GM12891 (cell line): Measurements from ENCODE around the gene TECPR1.

Source experiments
- DNase-seq: peaks from one replicate; pipeline ENCODE4 v3.0.0; 2011; ENCODE audit warnings: low spot score; ENCODE audit not compliant: insufficient read length
- FAIRE-seq: peaks from 2 replicates; lab custom pipeline; 2011; peaks lifted over from hg19 to GRCh38; lab: Jason Lieb, UNC
- PAX5 ChIP-seq: IDR thresholded peaks from 2 replicates; pipeline ENCODE4 v1.6.1; 2011; ENCODE audit warnings: low read length, moderate library complexity, mild to moderate bottlenecking; ENCODE audit not compliant: insufficient read depth, severe bottlenecking
- POLR2A ChIP-seq: IDR thresholded peaks from 2 replicates; pipeline ENCODE4 v1.6.1; 2011; ENCODE audit warnings: low read depth, low read length, control low read depth
- POLR2AphosphoS5 ChIP-seq: IDR thresholded peaks from 2 replicates; pipeline ENCODE4 v1.6.1; 2011; ENCODE audit warnings: low read depth, low read length, control low read depth
- POU2F2 ChIP-seq: IDR thresholded peaks from 2 replicates; pipeline ENCODE4 v1.6.1; 2011; ENCODE audit warnings: low read depth, mild to moderate bottlenecking, control low read depth, low read length, moderate library complexity
- SPI1 ChIP-seq: IDR thresholded peaks from 2 replicates; pipeline ENCODE4 v1.6.1; 2011; ENCODE audit warnings: low read depth, low read length, control low read depth
- TAF1 ChIP-seq: IDR thresholded peaks from 2 replicates; pipeline ENCODE4 v1.6.1; 2011; ENCODE audit warnings: low read depth, low read length, control low read depth

Gene TECPR1

GRCh38 chr7:98178762-98179490 lies 73.1 kb downstream of the TECPR1 start:
- no peak for FAIRE-seq
- no peak for DNase-seq

DNA sequence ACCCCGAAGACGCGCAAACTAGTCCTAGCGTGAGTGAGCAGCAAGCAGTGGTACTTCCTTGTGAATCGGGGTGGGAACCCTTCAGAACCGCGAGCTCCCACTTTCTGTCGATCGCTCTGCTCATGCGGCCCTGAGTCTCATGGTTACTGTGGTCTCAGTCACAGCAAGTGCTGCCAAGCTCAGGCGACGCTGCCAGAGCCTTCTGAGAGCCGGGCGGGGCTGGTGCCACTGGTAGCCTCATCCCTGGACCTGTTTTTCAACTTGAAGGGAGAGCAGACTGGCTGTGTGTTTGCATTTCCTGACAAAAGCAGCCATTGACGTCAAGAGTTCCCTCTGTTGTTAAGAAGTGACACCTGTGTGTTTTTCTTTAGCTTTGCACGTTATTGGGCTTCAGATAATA lies 73.7 kb downstream of the TECPR1 start:
- TF ChIP-seq PAX5 (no peak), POLR2A (no peak), SPI1 (no peak), TAF1 (no peak), POLR2AphosphoS5 (no peak), POU2F2 (no peak)
- DNase-seq, result no peak
- FAIRE-seq, result no peak

More at GRCh38 chr7:98178762-98179490, 73.1 kb downstream of the TECPR1 start:
- TF ChIP-seq SPI1 (no peak), POLR2A (no peak), TAF1 (no peak), POLR2AphosphoS5 (no peak), POU2F2 (no peak), PAX5 (no peak)

DNA sequence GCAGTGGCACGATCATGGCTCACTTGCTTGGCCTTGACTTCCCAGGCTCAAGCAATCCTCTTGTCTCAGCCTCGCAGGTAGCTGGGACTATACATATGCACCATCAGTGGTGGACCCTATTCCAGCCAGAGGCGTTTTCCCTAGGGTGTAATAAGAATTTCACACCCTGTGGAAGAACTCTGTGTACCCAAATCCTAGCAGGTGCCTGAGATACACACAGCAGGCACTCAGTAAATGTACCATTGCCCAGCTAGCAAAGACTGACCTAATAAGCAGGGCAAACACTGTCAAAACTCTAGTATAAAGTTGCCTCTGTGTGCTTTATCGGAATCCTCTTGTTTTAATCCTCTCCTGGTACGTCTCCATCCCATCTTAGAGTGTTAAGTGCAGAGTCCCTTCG lies 74.5 kb downstream of the TECPR1 start:
- DNase-seq (no peak), FAIRE-seq (no peak)
- TF ChIP-seq POLR2AphosphoS5 (no peak), SPI1 (no peak), POU2F2 (no peak), POLR2A (no peak), TAF1 (no peak)

DNA sequence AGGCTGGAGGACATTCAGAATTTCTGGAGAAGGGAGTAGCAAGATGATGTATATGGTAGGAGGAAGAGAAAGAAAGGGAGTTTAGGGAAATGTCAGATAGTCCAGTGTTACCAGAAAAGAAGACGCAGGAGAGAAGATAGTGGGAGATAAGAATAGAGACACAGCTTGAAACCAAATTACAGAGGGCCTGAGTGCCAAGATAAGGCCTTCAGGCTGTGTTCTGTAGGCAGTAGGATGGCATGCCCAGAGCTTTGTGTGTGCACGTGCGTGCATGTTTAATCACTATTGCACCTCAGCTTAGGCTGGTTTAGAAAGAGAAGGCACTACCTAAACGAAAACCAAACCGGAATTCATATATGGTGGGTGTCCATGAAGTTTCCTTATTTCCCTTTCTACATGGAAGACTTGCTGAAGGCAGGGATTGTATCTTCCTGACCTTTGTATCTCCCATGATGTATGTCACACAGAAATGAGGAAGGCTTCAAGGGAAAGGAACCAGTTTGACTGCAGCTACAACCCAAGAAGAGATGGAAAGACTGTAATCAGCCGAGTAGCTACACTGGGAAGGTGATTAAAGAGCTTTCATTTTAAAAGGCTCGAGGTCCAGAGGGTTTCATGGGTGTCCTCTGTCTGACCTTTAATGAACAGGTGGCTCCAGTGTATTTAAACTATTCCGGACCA lies 76.6 kb downstream of the TECPR1 start:
- TF ChIP-seq POU2F2 (no peak), POLR2AphosphoS5 (no peak), PAX5 (no peak), TAF1 (no peak), POLR2A (no peak), SPI1 (no peak)
- no peak for FAIRE-seq
- DNase-seq, result no peak

DNA sequence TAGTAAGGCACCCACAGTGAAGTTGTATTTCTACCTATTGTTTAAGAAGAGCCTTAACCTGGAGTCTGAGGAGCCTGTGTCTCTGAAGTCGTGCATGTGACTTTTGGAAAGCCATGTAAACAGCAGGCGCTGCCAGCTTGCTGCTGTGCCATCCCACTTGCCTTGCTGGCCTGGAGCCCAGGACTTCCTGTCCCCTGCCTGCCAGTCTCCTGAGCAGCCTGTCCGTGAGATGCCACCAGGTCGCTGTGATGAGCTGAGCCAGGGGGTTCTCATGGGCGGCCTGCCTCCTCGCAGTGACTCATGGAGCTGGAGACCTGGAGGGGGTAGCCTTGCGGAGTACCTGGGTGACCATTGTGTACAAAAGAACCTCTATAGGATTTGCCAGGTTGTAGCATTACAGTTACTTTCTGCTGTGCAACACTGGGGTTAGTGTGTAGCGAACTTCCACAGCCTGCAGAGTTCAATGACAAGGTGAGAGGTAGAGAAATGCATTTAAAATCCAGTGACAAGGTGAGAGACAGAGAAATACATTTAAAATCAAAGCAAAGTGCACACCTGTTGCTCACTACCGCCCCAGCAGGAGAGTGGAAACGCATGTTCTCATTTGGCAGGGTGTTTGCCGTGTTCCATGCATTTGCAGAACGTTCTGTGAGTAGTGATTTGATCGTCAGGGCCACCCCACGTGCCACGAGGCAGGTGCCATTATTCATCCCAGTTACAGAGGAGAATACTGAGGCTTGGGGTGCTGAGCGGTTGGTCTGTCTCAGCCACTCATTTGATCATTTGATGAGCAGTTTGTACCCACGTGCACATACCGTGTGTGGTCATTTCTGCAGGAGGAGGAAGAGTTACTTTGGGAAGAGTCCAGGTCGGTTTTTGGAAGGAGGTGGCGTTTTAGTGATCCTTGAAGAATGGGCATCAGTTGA lies 77.4 kb downstream of the TECPR1 start:
- no peak for DNase-seq
- no peak for TF ChIP-seq PAX5
- TF ChIP-seq POU2F2, result no peak
- TF ChIP-seq POLR2AphosphoS5, result no peak
- no peak for FAIRE-seq

DNA sequence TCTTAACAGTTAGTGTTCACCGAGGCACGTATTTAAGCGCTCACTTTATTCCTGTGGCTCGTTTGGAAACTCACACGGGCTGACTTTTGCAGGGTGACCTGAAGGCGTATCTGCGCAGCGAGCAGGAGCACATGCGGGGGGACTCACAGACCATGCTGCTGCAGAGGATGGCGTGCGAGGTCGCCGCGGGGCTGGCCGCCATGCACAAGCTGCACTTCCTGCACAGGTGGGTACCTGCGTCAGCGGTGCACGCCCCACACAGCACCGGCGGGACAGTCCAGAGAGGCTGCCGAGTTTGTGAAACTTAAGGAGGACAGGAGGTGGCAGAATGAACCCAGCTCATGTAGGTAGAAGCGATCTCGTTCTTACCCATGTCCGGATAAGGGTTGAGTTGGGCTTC lies 80.6 kb downstream of the TECPR1 start:
- TF ChIP-seq POLR2AphosphoS5, result no peak
- no peak for TF ChIP-seq SPI1
- no peak for TF ChIP-seq POU2F2
- TF ChIP-seq TAF1, result no peak
- no peak for TF ChIP-seq PAX5
- TF ChIP-seq POLR2A, result no peak
- DNase-seq (no peak), FAIRE-seq (no peak)

DNA sequence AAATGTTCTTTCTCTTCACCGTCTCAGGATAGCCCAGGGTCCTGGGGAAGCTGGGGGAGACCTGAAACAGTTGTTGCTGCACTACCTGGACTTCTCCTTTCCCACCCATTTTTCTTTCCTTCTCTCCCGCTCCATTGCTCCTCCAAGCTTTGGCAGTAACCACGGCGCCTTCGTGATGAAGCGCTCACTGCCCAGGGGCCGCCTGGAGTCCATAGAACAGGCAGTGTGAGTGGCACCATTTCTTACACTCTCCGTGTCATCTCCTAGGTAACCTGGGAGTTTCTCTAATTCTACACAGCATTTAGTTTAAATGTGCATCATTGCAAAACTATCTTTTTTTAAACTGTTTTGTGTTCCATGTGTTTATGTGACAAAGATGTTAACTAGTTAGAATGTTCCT lies 81.1 kb downstream of the TECPR1 start:
- no peak for TF ChIP-seq POU2F2
- no peak for TF ChIP-seq TAF1
- no peak for TF ChIP-seq PAX5
- no peak for TF ChIP-seq SPI1
- TF ChIP-seq POLR2AphosphoS5, result no peak
- TF ChIP-seq POLR2A, result no peak
- DNase-seq, result no peak
- FAIRE-seq, result no peak

GRCh38 chr7:98168904-98169621 lies 83.0 kb downstream of the TECPR1 start:
- TF ChIP-seq TAF1 (no peak), POLR2AphosphoS5 (no peak)
- DNase-seq (no peak), FAIRE-seq (no peak)

GRCh38 chr7:98168181-98168903 lies 83.7 kb downstream of the TECPR1 start:
- FAIRE-seq (no peak), DNase-seq (no peak)
- TF ChIP-seq TAF1 (no peak), POLR2A (no peak), POU2F2 (no peak), SPI1 (no peak), PAX5 (no peak), POLR2AphosphoS5 (no peak)
